KOPT-K1 (cell line): ENCODE data around the gene GLG1.

Experiments
- H3K27ac ChIP-seq: fragments of 200-600 bp; sonication (generic); 2 replicates; pipeline ENCODE4 v1.5.1; 2016; ENCODE audit warnings: antibody characterized with exemption, mild to moderate bottlenecking, low read depth, low read length; ENCODE audit not compliant: poor library complexity, severe bottlenecking
- H3K36me3 ChIP-seq: fragments of 200-600 bp; sonication (generic); 2 replicates; pipeline ENCODE4 v1.5.1; 2017; ENCODE audit warnings: antibody characterized with exemption, mild to moderate bottlenecking, low read length, moderate library complexity; ENCODE audit not compliant: insufficient read depth
- H3K9me3 ChIP-seq: fragments of 200-600 bp; sonication (generic); 2 replicates; pipeline ENCODE4 v1.5.1; 2017; ENCODE audit warnings: antibody characterized with exemption, low read length, mild to moderate bottlenecking; ENCODE audit not compliant: insufficient read depth, poor library complexity, severe bottlenecking

Gene GLG1

GRCh38 chr16:74501484-74502478, 105.1 kb downstream of the GLG1 start:
- Histone ChIP-seq H3K27ac (no peak overlapping the region), H3K9me3 (no peaks in the 10 kb centered on the region), H3K36me3 (peaks cover 28% of the 10 kb centered on the region)

GRCh38 chr16:74500907-74501306, 106.0 kb downstream of the GLG1 start:
- H3K27ac ChIP-seq = no peak overlapping the region
- H3K36me3 ChIP-seq = peaks cover 34% of the 10 kb centered on the region
- no peaks in the 10 kb centered on the region for H3K9me3 ChIP-seq

GRCh38 chr16:74499114-74499513, 107.8 kb downstream of the GLG1 start:
- H3K27ac ChIP-seq = no peak overlapping the region
- H3K9me3 ChIP-seq = no peaks in the 10 kb centered on the region
- H3K36me3 ChIP-seq = peaks cover 43% of the 10 kb centered on the region

- Histone ChIP-seq H3K9me3 (no peaks in the 10 kb centered on the region), H3K36me3 (peaks cover 40% of the 10 kb centered on the region), H3K27ac (no peak overlapping the region)
Observed at GRCh38 chr16:74497761-74498160, 109.2 kb downstream of the GLG1 start.

- Histone ChIP-seq H3K27ac (no peak overlapping the region), H3K9me3 (no peaks in the 10 kb centered on the region), H3K36me3 (peaks cover 44% of the 10 kb centered on the region)
Observed at GRCh38 chr16:74496054-74496453, 110.9 kb downstream of the GLG1 start.

GRCh38 chr16:74492976-74493375, 113.9 kb downstream of the GLG1 start:
- Histone ChIP-seq H3K27ac (no peak overlapping the region), H3K9me3 (no peaks in the 10 kb centered on the region), H3K36me3 (peaks cover 66% of the 10 kb centered on the region)

- Histone ChIP-seq H3K9me3 (no peaks in the 10 kb centered on the region), H3K36me3 (peaks cover 89% of the 10 kb centered on the region), H3K27ac (no peak overlapping the region)
Observed at GRCh38 chr16:74487634-74488495, 119.0 kb downstream of the GLG1 start.

GRCh38 chr16:74485916-74486315, 121.0 kb downstream of the GLG1 start:
- H3K36me3 ChIP-seq = peaks cover 89% of the 10 kb centered on the region
- no peaks in the 10 kb centered on the region for H3K9me3 ChIP-seq
- H3K27ac ChIP-seq = no peak overlapping the region

GRCh38 chr16:74480150-74481029, 126.5 kb downstream of the GLG1 start:
- no peaks in the 10 kb centered on the region for H3K9me3 ChIP-seq
- no peak overlapping the region for H3K27ac ChIP-seq
- peaks cover 89% of the 10 kb centered on the region for H3K36me3 ChIP-seq

- Histone ChIP-seq H3K36me3 (peaks cover 91% of the 10 kb centered on the region), H3K9me3 (no peaks in the 10 kb centered on the region), H3K27ac (no peak overlapping the region)
Observed at GRCh38 chr16:74477226-74477625, 129.7 kb downstream of the GLG1 start.

GRCh38 chr16:74474416-74474815, 132.5 kb downstream of the GLG1 start:
- H3K9me3 ChIP-seq = no peaks in the 10 kb centered on the region
- peaks cover 94% of the 10 kb centered on the region for H3K36me3 ChIP-seq
- H3K27ac ChIP-seq = no peak overlapping the region

GRCh38 chr16:74472540-74472939, 134.4 kb downstream of the GLG1 start:
- Histone ChIP-seq H3K36me3 (peaks cover 97% of the 10 kb centered on the region), H3K9me3 (no peaks in the 10 kb centered on the region), H3K27ac (no peak overlapping the region)

GRCh38 chr16:74472010-74472409, 134.9 kb downstream of the GLG1 start:
- Histone ChIP-seq H3K9me3 (no peaks in the 10 kb centered on the region), H3K36me3 (peaks cover 97% of the 10 kb centered on the region), H3K27ac (no peak overlapping the region)

GRCh38 chr16:74469946-74470478, 136.9 kb downstream of the GLG1 start:
- Histone ChIP-seq H3K9me3 (no peaks in the 10 kb centered on the region), H3K27ac (no peak overlapping the region), H3K36me3 (peaks cover 92% of the 10 kb centered on the region)
